DND-41 (cell line): ENCODE results near the gene APMAP.
A peak's percentile ranks its signal among the peaks of the same experiment; 100 is the strongest.

Source experiments
- ATAC-seq: fragments of 200-7000 bp; cut with Tn5 transposase; 3 replicates; pipeline ENCODE4 v1.9.1; 2021; ENCODE audit warnings: low read depth; ENCODE audit not compliant: insufficient read depth
- DNase-seq: peaks from one replicate; pipeline ENCODE4 v3.0.0-alpha.2; 2020
- H2AFZ ChIP-seq: 2 replicates; pipeline ENCODE4 v1.6.0; 2012; ENCODE audit warnings: low read depth, low read length
- H3K27ac ChIP-seq: 2 replicates; pipeline ENCODE4 v1.5.1; 2012; ENCODE audit warnings: low read length, inconsistent platforms
- H3K27me3 ChIP-seq: fragments of 200-600 bp; sonication (generic); 2 replicates; pipeline ENCODE4 v1.6.0; 2012; ENCODE audit warnings: low read length, mild to moderate bottlenecking, inconsistent platforms; ENCODE audit not compliant: insufficient read depth, poor library complexity
- H3K36me3 ChIP-seq: 2 replicates; pipeline ENCODE4 v1.5.1; 2012; ENCODE audit warnings: low read length, inconsistent platforms; ENCODE audit not compliant: insufficient read depth
- H3K4me1 ChIP-seq: 2 replicates; pipeline ENCODE4 v1.5.1; 2012; ENCODE audit warnings: mild to moderate bottlenecking, low read length; ENCODE audit not compliant: insufficient read depth
- H3K4me2 ChIP-seq: 2 replicates; pipeline ENCODE4 v1.6.0; 2012; ENCODE audit warnings: mild to moderate bottlenecking, moderate library complexity, low read length, inconsistent platforms; ENCODE audit not compliant: insufficient read depth
- H3K4me3 ChIP-seq, 2 experiments: fragments of 200-600 bp in 1 of 2; shearing (Covaris generic) in 1 of 2; 2 replicates each; pipeline ENCODE4 v1.5.1; 2012 to 2016; ENCODE audit warnings: inconsistent platforms in 2 of 2, low read length in 2 of 2, mild to moderate bottlenecking in 2 of 2, low read depth in 1 of 2, moderate library complexity in 1 of 2
- H3K79me2 ChIP-seq: 2 replicates; pipeline ENCODE4 v1.6.0; 2012; ENCODE audit warnings: low read length, inconsistent platforms; ENCODE audit not compliant: insufficient read depth
- H3K9ac ChIP-seq: 2 replicates; pipeline ENCODE4 v1.6.0; 2012; ENCODE audit warnings: low read depth, mild to moderate bottlenecking, inconsistent platforms, low read length, moderate library complexity
- H3K9me3 ChIP-seq: 2 replicates; pipeline ENCODE4 v1.5.1; 2012; ENCODE audit warnings: low read length, moderate library complexity, mild to moderate bottlenecking, inconsistent platforms; ENCODE audit not compliant: insufficient read depth, severe bottlenecking
- H4K20me1 ChIP-seq: 2 replicates; pipeline ENCODE4 v1.6.0; 2012; ENCODE audit warnings: low read length; ENCODE audit not compliant: insufficient read depth
- EZH2 ChIP-seq: IDR thresholded peaks from 3 replicates; pipeline ENCODE4 v1.6.1; 2012; ENCODE audit warnings: borderline replicate concordance, low read depth, mild to moderate bottlenecking, moderate library complexity, low read length, inconsistent platforms; ENCODE audit not compliant: severe bottlenecking
- TF ChIP-seq, protein P1 (sequence below): IDR thresholded peaks from 2 replicates; pipeline ENCODE4 v1.5.1; 2012; ENCODE audit warnings: borderline replicate concordance, low read length, moderate library complexity, mild to moderate bottlenecking; ENCODE audit not compliant: poor library complexity, severe bottlenecking; ENCODE audit errors: extremely low read depth

APMAP gene

DNA sequence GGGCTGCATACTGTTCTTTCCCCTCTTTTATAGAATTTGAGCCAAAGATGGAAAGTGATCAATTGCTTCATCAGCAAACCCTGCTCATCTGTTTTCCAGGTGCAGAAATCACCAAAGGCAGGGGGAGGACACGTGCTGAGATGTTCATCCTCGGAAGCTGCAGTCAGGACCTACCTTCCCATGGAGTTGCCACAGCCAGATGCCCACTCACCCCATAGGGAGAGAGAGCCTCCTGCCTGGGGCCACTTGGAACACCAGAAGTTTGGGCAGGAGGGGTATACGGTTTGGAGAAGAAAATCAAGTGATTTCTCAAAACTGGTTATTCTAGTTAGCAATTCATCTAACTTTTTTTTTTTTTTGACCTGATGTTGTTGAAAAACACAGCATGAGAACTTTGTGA, 48.8 kb downstream of the APMAP start:
- H3K36me3 ChIP-seq, result no peaks in the 10 kb centered on the region
- peaks cover 15% of the 10 kb centered on the region for H3K9me3 ChIP-seq
- H3K4me3 ChIP-seq, result no peak overlapping the region
- H3K4me2 ChIP-seq, result no peak overlapping the region
- no peak overlapping the region for H3K9ac ChIP-seq
- no peak for ATAC-seq
- no peaks in the 10 kb centered on the region for H4K20me1 ChIP-seq
- no peaks in the 10 kb centered on the region for H3K79me2 ChIP-seq
- no peaks in the 10 kb centered on the region for H3K27me3 ChIP-seq
- TF ChIP-seq, protein P1, sequence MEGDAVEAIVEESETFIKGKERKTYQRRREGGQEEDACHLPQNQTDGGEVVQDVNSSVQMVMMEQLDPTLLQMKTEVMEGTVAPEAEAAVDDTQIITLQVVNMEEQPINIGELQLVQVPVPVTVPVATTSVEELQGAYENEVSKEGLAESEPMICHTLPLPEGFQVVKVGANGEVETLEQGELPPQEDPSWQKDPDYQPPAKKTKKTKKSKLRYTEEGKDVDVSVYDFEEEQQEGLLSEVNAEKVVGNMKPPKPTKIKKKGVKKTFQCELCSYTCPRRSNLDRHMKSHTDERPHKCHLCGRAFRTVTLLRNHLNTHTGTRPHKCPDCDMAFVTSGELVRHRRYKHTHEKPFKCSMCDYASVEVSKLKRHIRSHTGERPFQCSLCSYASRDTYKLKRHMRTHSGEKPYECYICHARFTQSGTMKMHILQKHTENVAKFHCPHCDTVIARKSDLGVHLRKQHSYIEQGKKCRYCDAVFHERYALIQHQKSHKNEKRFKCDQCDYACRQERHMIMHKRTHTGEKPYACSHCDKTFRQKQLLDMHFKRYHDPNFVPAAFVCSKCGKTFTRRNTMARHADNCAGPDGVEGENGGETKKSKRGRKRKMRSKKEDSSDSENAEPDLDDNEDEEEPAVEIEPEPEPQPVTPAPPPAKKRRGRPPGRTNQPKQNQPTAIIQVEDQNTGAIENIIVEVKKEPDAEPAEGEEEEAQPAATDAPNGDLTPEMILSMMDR, result no peak
- peaks cover 3% of the 10 kb centered on the region for H3K4me1 ChIP-seq
- no peak overlapping the region for H2AFZ ChIP-seq
- DNase-seq, result no peak
- no peak overlapping the region for H3K27ac ChIP-seq

DNA sequence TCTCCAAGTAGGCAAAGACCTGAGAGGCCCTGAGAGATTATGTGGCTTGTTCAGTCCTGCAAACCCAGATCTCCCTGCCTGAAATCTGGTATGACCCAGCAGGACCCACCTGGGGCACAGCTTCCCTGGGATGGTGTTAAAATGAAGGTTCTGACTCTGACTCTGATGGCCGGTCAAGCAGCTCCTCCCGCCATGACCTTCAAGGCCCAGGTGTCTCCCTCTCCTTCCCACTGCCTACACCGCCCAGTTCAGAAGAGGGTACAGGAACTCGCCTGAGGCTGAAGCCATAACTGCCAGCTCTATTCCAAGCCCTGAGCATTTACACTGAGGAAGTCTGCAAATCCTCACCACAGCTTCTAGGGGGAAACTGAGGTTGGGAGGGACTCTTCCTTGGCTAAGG, 49.4 kb downstream of the APMAP start:
- Histone ChIP-seq H3K36me3 (no peaks in the 10 kb centered on the region), H4K20me1 (no peaks in the 10 kb centered on the region), H3K4me1 (no peaks in the 10 kb centered on the region), H3K4me3 (no peak overlapping the region), H2AFZ (no peak overlapping the region), H3K9ac (no peak overlapping the region), H3K27me3 (no peaks in the 10 kb centered on the region), H3K27ac (no peak overlapping the region), H3K4me2 (no peak overlapping the region), H3K79me2 (no peaks in the 10 kb centered on the region), H3K9me3 (peaks cover 15% of the 10 kb centered on the region)
- TF ChIP-seq, protein P1, result no peak
- no peak for TF ChIP-seq EZH2
- DNase-seq (no peak), ATAC-seq (no peak)

DNA sequence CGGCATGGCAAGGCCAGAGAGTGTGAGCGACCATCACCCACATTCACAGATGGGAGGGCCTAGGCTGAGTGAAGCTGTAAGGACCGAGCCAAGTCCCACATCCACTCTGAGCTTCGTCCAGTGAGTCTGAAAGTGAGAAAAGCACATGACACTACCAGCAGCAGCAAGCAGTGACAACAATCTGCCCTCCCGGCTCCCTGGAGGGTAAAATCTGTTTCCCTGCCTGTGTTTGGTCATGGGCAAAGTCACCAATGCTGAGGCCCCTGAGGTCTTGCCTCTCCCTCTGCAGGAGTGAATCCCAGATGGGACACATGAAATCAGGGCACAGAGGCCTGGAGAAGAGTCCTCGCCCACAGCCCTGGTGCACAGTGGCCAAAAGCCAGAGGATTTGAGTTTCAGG, 49.9 kb downstream of the APMAP start:
- H3K4me1 ChIP-seq, result no peaks in the 10 kb centered on the region
- no peaks in the 10 kb centered on the region for H3K36me3 ChIP-seq
- no peaks in the 10 kb centered on the region for H4K20me1 ChIP-seq
- H3K27ac ChIP-seq, result no peak overlapping the region
- DNase-seq (no peak), ATAC-seq (no peak)
- no peaks in the 10 kb centered on the region for H3K79me2 ChIP-seq
- no peak overlapping the region for H3K9ac ChIP-seq
- peaks cover 15% of the 10 kb centered on the region for H3K9me3 ChIP-seq
- no peak overlapping the region for H2AFZ ChIP-seq
- no peaks in the 10 kb centered on the region for H3K27me3 ChIP-seq
- no peak for TF ChIP-seq EZH2
- TF ChIP-seq, protein P1, result no peak
- no peak overlapping the region for H3K4me3 ChIP-seq
- H3K4me2 ChIP-seq, result no peak overlapping the region

DNA sequence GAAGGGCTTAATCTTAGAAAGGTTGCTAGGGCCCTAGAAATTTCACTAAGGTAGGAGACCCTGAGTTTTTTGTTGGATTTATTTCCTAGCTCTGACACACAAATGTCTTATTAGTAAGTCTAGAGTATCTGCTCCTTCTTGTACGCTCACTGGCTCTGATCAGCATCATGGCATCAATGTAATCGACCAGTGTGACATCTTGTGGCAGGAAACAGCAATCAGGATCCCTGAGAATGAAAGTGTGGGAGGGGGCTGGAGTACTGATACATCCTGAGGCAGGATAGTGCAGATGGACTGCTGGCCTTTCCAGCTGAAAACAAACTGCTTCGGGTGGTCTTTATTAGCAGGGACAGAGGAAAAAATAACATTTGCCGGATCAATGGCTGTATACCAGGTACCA, 53.5 kb downstream of the APMAP start:
- H3K27me3 ChIP-seq, result no peaks in the 10 kb centered on the region
- ATAC-seq, result no peak
- no peak overlapping the region for H2AFZ ChIP-seq
- H3K27ac ChIP-seq, result no peak overlapping the region
- no peak overlapping the region for H3K4me3 ChIP-seq
- no peaks in the 10 kb centered on the region for H4K20me1 ChIP-seq
- no peaks in the 10 kb centered on the region for H3K36me3 ChIP-seq
- no peak overlapping the region for H3K4me2 ChIP-seq
- no peaks in the 10 kb centered on the region for H3K79me2 ChIP-seq
- TF ChIP-seq EZH2, result no peak
- TF ChIP-seq, protein P1, result peak; percentile 17
- no peak overlapping the region for H3K9ac ChIP-seq
- H3K9me3 ChIP-seq, result peaks cover 18% of the 10 kb centered on the region
- no peaks in the 10 kb centered on the region for H3K4me1 ChIP-seq
- DNase-seq, result no peak
